Spleen (tissue), 11 donors: ENCODE results near the gene CA11. TPM values are rescaled to one million over a fixed set of nuclear protein-coding genes. Genes with fewer than 3 reads are reported as not detected.

Experiments
- DNase-seq: peaks from one replicate; pipeline ENCODE4 v3.0.0-alpha.2; 2020
- H3K27ac ChIP-seq, 8 donors: fragments of 200-600 bp; sonication (generic) in 7 of 8; 1 replicate in 4 of 8; 2 replicates in 4 of 8; pipeline versions ENCODE4 v1.5.0 to v1.8.0; 2016 to 2021; ENCODE audit warnings: inconsistent platforms in 4 of 8, mild to moderate bottlenecking in 4 of 8, moderate library complexity in 1 of 8
- H3K27me3 ChIP-seq, 7 donors: fragments of 200-600 bp; sonication (generic) in 6 of 7; replicated peaks in 1 of 7; 1 replicate in 4 of 7; 2 replicates in 3 of 7; pipeline versions ENCODE4 v1.5.0 to v1.8.0; 2016 to 2021; ENCODE audit warnings: inconsistent platforms in 3 of 7, mild to moderate bottlenecking in 1 of 7
- H3K36me3 ChIP-seq, 6 donors: fragments of 200-600 bp; sonication (generic) in 5 of 6; 1 replicate in 4 of 6; 2 replicates in 2 of 6; pipeline versions ENCODE4 v1.5.0 to v1.8.0; 2016 to 2021; ENCODE audit warnings: inconsistent platforms in 2 of 6
- H3K4me1 ChIP-seq, 6 donors: fragments of 200-600 bp; sonication (generic) in 5 of 6; 1 replicate in 3 of 6; 2 replicates in 3 of 6; pipeline versions ENCODE4 v1.5.0 to v1.8.0; 2016 to 2021; ENCODE audit warnings: inconsistent platforms in 3 of 6
- H3K4me3 ChIP-seq, 8 donors: fragments of 200-600 bp; sonication (generic) in 7 of 8; 1 replicate in 4 of 8; 2 replicates in 4 of 8; pipeline versions ENCODE4 v1.5.0 to v1.8.0; 2016 to 2021; ENCODE audit warnings: inconsistent platforms in 4 of 8, mild to moderate bottlenecking in 4 of 8, moderate library complexity in 2 of 8
- H3K9me3 ChIP-seq, 8 donors: fragments of 200-600 bp; sonication (generic) in 7 of 8; 1 replicate in 4 of 8; 2 replicates in 4 of 8; pipeline versions ENCODE4 v1.5.0 to v1.8.0; 2016 to 2021; ENCODE audit warnings: inconsistent platforms in 4 of 8
- CTCF ChIP-seq, 11 experiments: fragments of 200-600 bp in 7 of 11; fragments of 450-650 bp in 4 of 11; sonication (generic) in 4 of 11; IDR thresholded peaks in 8 of 11; conservative IDR thresholded peaks in 3 of 11; 1 replicate in 7 of 11; 2 replicates in 4 of 11; pipeline versions ENCODE4 v1.4.0 to v1.8.0; 2016 to 2021; ENCODE audit warnings: antibody characterized with exemption in 11 of 11, inconsistent platforms in 4 of 11, mild to moderate bottlenecking in 1 of 11
- POLR2A ChIP-seq, 3 donors: fragments of 450-650 bp; IDR thresholded peaks; one replicate each; pipeline ENCODE4 v1.5.1; 2017; ENCODE audit warnings: antibody characterized with exemption in 3 of 3, mild to moderate bottlenecking in 1 of 3
- POLR2AphosphoS5 ChIP-seq, 3 donors: sonication (generic); formaldehyde crosslinking; IDR thresholded peaks; one replicate each; pipeline ENCODE4 v1.5.1; 2017; ENCODE audit warnings: antibody characterized with exemption in 3 of 3
- WGBS, 5 donors: extraction: QIAGEN DNeasy Blood & Tissue Kit in 3 of 5; methylation state at CpG; one replicate each; pipeline versions ENCODE4 v1.1.5 to v1.1.7; 2013 to 2018; 5-methylcytosine and 5-hydroxymethylcytosine counted together
- intact Hi-C: fragments of 100-400 bp; cut with DNase I; formaldehyde crosslinking; loops from one replicate; pipeline ENCODE4 v1.15.0; 2023; ENCODE audit warnings: low total_unique reads
- polyA plus RNA-seq, 3 donors: library from polyadenylated mRNA; stranded (reverse); fragments of 200-250 nt; gene quantifications; one replicate each; pipeline ENCODE4 v1.2.1, GENCODE V29; 2013
- total RNA-seq, 7 donors: library from RNA; depleted of rRNA in 3 of 7; stranded (reverse); fragments of >200 nt in 3 of 7; fragmentation: NEBNext Ultra II Directional in 4 of 7; extraction: Animal tissue kit (Norgen Biotek cat#: 25700) in 4 of 7; gene quantifications; one replicate each; pipeline versions ENCODE4 v1.1.0 to v1.2.1, GENCODE V29; 2016 to 2021
- donor health status: healthy with polysubstance abuse.
- donor health status: DM: no; HTN: no; CAD: no; lungs with moderate emphysema.
- donor health status: DM: no; HTN: no; CAD: no.
- donor health status: Bipolar disorder and iron deficiency.
- donor health status: healthy.
- donor health status: DM: no; HTN: no; CAD: no.
- donor health status: DM: yes; HTN: yes; CAD: no.

Gene CA11
- total and polyA plus RNA-seq, 10 donors, result 1.9 to 14.5 (median 7.8) TPM

GRCh38 chr19:48630296-48631063 lies 15.5 kb downstream of the CA11 start:
- peaks cover 0 to 79% (median 42%) of the 10 kb centered on the region in 6 donors for H3K36me3 ChIP-seq
- intact Hi-C loops, result no loop called here
- H3K4me3 ChIP-seq, result peak overlapping the region in 2 of 8 donors; percentile 17 to 38
- no peaks in the 10 kb centered on the region for H3K9me3 ChIP-seq
- peak overlapping the region; percentile 44 to 94 (median 80) for H3K27ac ChIP-seq
- peak; percentile 91 for DNase-seq
- peaks cover 43 to 96% (median 56%) of the 10 kb centered on the region in 6 donors for H3K4me1 ChIP-seq
- H3K27me3 ChIP-seq, result no peaks in the 10 kb centered on the region
- 30 to 45% (median 39%) methylated on average over 42 to 47 of the region's 47 CpGs for WGBS, 5 donors
- TF ChIP-seq POLR2A (IDR thresholded peaks at IDR 0.05) (no peak), CTCF (IDR thresholded peaks at IDR 0.05 in 8 of 11, conservative IDR thresholded peaks at IDR 0.05 in 3 of 11) (peak in 3 of 11 experiments; percentile 7 to 20 (median 14)), POLR2AphosphoS5 (IDR thresholded peaks at IDR 0.05) (peak; percentile 63 to 87 (median 84))

- H3K27ac ChIP-seq, result peak overlapping the region; percentile 44 to 94 (median 80)
- peaks cover 38 to 96% (median 51%) of the 10 kb centered on the region in 6 donors for H3K4me1 ChIP-seq
- H3K9me3 ChIP-seq, result no peaks in the 10 kb centered on the region
- 68 to 73% (median 70%) methylated on average over 27 to 48 of the region's 48 CpGs for WGBS, 5 donors
- peak overlapping the region in 2 of 8 donors; percentile 17 to 38 for H3K4me3 ChIP-seq
- intact Hi-C loops, result no loop called here
- DNase-seq, result peak; percentile 82
- TF ChIP-seq POLR2AphosphoS5 (IDR thresholded peaks at IDR 0.05) (peak; percentile 9 to 72 (median 44)), POLR2A (IDR thresholded peaks at IDR 0.05) (no peak), CTCF (IDR thresholded peaks at IDR 0.05 in 8 of 11, conservative IDR thresholded peaks at IDR 0.05 in 3 of 11) (no peak)
- H3K27me3 ChIP-seq, result no peaks in the 10 kb centered on the region
- H3K36me3 ChIP-seq, result peaks cover 0 to 79% (median 42%) of the 10 kb centered on the region in 6 donors
Measured at GRCh38 chr19:48629599-48630295, 16.2 kb downstream of the CA11 start.

- Histone ChIP-seq H3K27me3 (no peaks in the 10 kb centered on the region), H3K4me3 (no peak overlapping the region), H3K36me3 (peaks cover 0 to 79% (median 42%) of the 10 kb centered on the region in 6 donors), H3K9me3 (no peaks in the 10 kb centered on the region), H3K4me1 (peaks cover 34 to 96% (median 51%) of the 10 kb centered on the region in 6 donors), H3K27ac (peak overlapping the region in 5 of 8 donors; percentile 78 to 94 (median 84))
- no peak for DNase-seq
- no peak for TF ChIP-seq CTCF (IDR thresholded peaks at IDR 0.05 in 8 of 11, conservative IDR thresholded peaks at IDR 0.05 in 3 of 11)
- no peak for TF ChIP-seq POLR2AphosphoS5 (IDR thresholded peaks at IDR 0.05)
- no peak for TF ChIP-seq POLR2A (IDR thresholded peaks at IDR 0.05)
- WGBS, 5 donors, result 90 to 97% (median 94%) methylated on average over 5 to 22 of the region's 22 CpGs
- intact Hi-C loops, result no loop called here
Measured at GRCh38 chr19:48629297-48629598, 16.7 kb downstream of the CA11 start.
